ENCODE measurements around the gene CNTN5.

The CNTN5 gene

DNA sequence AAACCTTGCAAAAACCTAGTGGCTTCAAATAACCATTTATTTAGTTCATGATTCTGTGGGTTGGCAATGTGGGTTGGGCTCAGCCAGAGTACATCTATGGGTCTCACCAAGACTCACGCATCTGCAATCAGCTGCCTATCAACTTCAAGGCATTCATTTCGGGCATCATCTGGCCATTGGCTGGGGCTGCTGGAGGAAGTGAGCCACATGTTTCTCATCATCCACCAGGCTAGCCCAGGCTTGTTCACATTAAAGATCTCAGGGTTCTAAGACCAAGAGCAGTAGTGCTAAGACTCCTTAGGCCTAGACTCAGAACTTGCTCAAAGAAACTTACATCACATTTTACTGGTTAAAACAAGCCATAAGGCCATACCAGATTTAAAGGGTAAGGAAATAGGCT, 1187.5 kb downstream of the CNTN5 start:
- Histone ChIP-seq H3K4me1 (peaks cover 0 to 7% (median 0%) of the 10 kb centered on the region in 4 donors), H3K36me3 (no peaks in the 10 kb centered on the region), H3K9me3 (no peaks in the 10 kb centered on the region), H3K4me3 (no peak overlapping the region), H3K27me3 (no peaks in the 10 kb centered on the region), H3K27ac (no peak overlapping the region)
- no peak for DNase-seq
- intact Hi-C loops (cut with DNase I; ENCODE audit: low total_unique reads) = no loop called here
- TF ChIP-seq, protein P1, sequence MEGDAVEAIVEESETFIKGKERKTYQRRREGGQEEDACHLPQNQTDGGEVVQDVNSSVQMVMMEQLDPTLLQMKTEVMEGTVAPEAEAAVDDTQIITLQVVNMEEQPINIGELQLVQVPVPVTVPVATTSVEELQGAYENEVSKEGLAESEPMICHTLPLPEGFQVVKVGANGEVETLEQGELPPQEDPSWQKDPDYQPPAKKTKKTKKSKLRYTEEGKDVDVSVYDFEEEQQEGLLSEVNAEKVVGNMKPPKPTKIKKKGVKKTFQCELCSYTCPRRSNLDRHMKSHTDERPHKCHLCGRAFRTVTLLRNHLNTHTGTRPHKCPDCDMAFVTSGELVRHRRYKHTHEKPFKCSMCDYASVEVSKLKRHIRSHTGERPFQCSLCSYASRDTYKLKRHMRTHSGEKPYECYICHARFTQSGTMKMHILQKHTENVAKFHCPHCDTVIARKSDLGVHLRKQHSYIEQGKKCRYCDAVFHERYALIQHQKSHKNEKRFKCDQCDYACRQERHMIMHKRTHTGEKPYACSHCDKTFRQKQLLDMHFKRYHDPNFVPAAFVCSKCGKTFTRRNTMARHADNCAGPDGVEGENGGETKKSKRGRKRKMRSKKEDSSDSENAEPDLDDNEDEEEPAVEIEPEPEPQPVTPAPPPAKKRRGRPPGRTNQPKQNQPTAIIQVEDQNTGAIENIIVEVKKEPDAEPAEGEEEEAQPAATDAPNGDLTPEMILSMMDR (IDR thresholded peaks at IDR 0.05) = no peak

DNA sequence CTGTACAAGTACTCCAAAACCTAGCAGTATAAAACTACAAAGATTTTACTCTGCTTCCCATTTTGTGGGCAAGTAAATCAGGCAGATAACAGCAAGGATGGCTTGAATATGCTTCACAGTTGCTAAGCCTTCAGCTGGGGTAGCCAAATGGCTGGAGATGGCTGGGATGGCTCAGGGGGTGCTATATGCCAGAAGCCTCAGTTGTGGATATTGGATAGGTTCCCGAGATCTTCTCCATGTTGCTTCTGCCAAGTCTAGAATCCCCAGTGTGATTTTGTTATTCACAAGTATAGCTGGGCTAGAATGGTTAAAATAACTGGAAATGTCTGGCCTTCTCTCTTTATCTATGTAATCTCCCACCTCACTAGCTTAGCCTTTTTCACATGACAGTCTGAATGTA, 1194.0 kb downstream of the CNTN5 start:
- Histone ChIP-seq H3K36me3 (no peaks in the 10 kb centered on the region), H3K4me3 (no peak overlapping the region), H3K27me3 (no peaks in the 10 kb centered on the region), H3K27ac (no peak overlapping the region), H3K4me1 (peaks cover 0 to 7% (median 0%) of the 10 kb centered on the region in 4 donors), H3K9me3 (no peaks in the 10 kb centered on the region)
- intact Hi-C loops (cut with DNase I; ENCODE audit: low total_unique reads) = no loop called here
- TF ChIP-seq, protein P1 (IDR thresholded peaks at IDR 0.05) = no peak
- DNase-seq = no peak

DNA sequence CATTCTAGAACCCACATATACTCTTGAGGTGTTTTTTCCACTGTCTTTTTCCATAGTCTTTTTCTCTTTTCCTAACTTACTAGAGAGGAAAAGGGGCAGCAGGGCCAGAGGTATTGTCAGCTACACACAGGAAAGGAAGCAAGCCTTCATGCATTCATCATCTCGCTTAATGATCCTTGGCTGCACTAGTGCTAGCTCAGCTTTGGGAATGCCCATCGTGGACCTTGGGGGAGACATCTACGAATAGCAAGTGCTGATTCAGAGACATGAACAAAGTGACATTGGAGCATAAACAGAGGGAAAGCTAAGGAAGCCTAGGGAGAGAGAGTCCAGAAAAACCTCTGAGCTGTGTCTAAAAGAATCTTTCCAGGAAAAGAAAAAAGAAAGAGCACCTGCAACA, 1200.1 kb downstream of the CNTN5 start:
- no peaks in the 10 kb centered on the region for H3K36me3 ChIP-seq
- no peaks in the 10 kb centered on the region for H3K27me3 ChIP-seq
- no peak overlapping the region for H3K4me3 ChIP-seq
- no peak overlapping the region for H3K27ac ChIP-seq
- H3K9me3 ChIP-seq = no peaks in the 10 kb centered on the region
- intact Hi-C loops (cut with DNase I; ENCODE audit: low total_unique reads) = no loop called here
- H3K4me1 ChIP-seq = no peaks in the 10 kb centered on the region
- DNase-seq = no peak
- TF ChIP-seq, protein P1 (IDR thresholded peaks at IDR 0.05) = no peak

DNA sequence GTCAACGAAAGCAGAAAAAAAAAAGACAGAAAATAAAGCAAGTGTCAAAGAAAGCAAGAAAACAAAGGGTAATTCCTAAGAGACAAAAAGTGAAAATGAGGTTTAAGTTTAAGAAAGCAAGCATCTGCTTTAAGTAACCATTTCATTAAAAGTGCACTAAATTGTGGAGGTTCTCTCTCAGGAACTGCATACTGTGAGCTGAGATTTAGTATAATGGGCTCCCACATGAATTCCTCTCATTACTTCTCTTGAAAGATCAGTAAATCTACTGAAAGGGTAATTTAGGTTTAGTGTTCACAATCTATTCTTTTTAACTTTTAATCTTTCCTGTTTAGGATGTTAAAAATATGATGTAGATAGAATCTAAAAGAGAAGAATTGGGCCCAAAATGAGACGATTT, 1201.0 kb downstream of the CNTN5 start:
- no peaks in the 10 kb centered on the region for H3K36me3 ChIP-seq
- H3K4me3 ChIP-seq = no peak overlapping the region
- no peaks in the 10 kb centered on the region for H3K27me3 ChIP-seq
- intact Hi-C loops (cut with DNase I; ENCODE audit: low total_unique reads) = no loop called here
- H3K27ac ChIP-seq = no peak overlapping the region
- no peaks in the 10 kb centered on the region for H3K4me1 ChIP-seq
- TF ChIP-seq, protein P1 (IDR thresholded peaks at IDR 0.05) = no peak
- DNase-seq = no peak
- no peaks in the 10 kb centered on the region for H3K9me3 ChIP-seq

DNA sequence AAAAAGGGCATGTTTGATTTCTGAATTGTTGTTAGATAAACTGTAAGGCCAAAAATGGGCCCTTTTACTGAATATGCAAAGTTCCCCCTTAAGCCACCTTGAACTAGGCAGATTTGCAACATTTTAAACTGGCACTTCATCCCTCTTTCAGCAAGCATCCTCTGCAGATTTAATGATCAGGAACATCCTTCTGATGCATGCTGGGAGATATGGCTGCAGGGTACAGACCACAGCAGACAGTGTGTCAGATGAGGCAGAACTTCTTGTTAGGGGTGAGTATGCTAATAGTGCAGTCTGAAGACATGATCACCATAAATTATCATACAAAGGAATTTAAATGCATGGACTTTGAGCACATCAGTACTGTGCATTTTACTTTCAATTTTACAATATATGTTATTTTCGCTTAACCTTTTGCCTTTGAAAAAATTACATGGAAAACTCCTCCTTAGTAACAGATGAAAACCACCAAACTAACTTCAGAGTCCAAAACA, 1203.8 kb downstream of the CNTN5 start:
- no peaks in the 10 kb centered on the region for H3K27me3 ChIP-seq
- H3K36me3 ChIP-seq = no peaks in the 10 kb centered on the region
- no peaks in the 10 kb centered on the region for H3K4me1 ChIP-seq
- H3K4me3 ChIP-seq = no peak overlapping the region
- intact Hi-C loops (cut with DNase I; ENCODE audit: low total_unique reads) = no loop called here
- TF ChIP-seq, protein P1 (IDR thresholded peaks at IDR 0.05) = no peak
- H3K9me3 ChIP-seq = no peaks in the 10 kb centered on the region
- no peak overlapping the region for H3K27ac ChIP-seq
- no peak for DNase-seq

DNA sequence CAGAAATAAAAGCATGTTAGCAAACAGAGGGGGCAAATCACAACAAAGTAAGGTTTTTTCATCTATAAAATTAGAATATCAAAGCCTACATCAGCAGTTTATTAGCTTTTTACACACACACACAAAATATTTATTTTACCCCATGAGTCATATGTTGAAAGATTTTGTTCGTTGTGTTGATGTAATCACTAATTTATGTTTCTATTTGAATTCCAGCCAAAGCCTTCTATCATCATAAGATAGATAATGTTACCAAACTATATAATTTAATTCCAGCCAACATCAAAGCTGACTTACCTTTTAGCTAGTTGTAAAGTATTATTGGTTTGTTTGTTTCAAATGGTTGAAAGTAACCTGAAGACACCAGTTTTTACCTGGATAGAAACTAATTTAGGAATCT, 1208.3 kb downstream of the CNTN5 start:
- intact Hi-C loops (cut with DNase I; ENCODE audit: low total_unique reads) = no loop called here
- Histone ChIP-seq H3K4me3 (no peak overlapping the region), H3K36me3 (no peaks in the 10 kb centered on the region), H3K4me1 (no peaks in the 10 kb centered on the region), H3K27ac (no peak overlapping the region), H3K27me3 (no peaks in the 10 kb centered on the region), H3K9me3 (no peaks in the 10 kb centered on the region)
- TF ChIP-seq, protein P1 (IDR thresholded peaks at IDR 0.05) = no peak
- DNase-seq = no peak
